GM19238 (cell line): ENCODE results near the gene KIF23.
"Not testable (repeated sequence)": the region's sequence is repeated elsewhere in the genome, so short reads cannot be mapped to it uniquely, and the experiment has no call there.

Source experiments
- DNase-seq: peaks from one replicate; pipeline ENCODE4 v3.0.0; 2011; ENCODE audit warnings: low spot score; ENCODE audit not compliant: insufficient read length

Gene KIF23

DNA sequence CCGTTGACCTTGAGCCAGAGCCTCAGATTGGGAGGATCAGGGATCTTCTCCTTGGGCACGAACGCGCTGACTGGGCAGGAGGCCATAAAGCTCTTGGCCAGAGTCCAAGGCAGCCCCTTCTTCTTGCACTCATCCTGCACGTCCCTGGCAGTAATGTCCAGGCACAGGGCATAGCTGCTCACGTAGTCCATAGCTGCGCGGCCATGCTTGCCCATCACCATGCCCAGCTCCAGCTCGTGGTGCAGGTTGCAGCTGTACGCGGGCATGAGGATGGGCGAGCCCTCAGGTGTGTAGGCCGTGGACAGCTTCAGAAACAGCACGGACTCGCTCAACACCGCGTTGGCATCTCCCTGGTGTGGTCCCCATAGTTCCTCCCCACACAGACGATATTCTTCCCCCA is 20.5 kb downstream of the KIF23 start:
- no peak for DNase-seq

GRCh38 chr15:69435985-69436384 is 21.8 kb downstream of the KIF23 start:
- DNase-seq, result no peak

GRCh38 chr15:69436951-69437350 is 22.8 kb downstream of the KIF23 start:
- no peak for DNase-seq

GRCh38 chr15:69439623-69440022 is 25.5 kb downstream of the KIF23 start:
- DNase-seq, result no peak

DNA sequence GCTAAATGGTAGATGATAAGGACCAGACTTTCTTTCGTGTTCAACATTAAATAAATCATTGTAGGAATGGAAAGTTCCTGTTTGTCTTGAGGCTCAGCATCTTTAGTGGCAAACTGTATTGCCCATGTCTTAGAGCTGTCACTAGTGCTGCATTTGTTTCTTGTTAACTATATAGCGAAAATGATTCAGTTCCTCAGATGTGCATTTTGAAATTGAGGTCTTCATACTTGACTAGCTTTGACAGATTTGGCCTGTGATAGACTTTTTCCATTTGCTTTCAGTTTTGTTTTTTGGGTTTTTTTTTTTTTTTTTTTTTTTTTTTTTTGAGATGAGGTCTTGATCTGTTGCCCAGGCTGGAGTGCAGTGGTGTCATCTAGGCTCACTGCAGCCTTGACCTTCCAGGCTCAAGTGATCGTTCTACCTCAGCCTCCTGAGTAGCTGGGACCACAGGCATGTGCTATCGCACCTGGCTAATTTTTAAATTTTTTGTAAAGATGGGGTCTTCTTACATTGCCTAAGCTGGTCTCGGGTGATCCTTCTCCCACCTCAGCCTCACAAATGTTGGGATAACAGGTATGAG is 29.0 kb downstream of the KIF23 start:
- no peak for DNase-seq

DNA sequence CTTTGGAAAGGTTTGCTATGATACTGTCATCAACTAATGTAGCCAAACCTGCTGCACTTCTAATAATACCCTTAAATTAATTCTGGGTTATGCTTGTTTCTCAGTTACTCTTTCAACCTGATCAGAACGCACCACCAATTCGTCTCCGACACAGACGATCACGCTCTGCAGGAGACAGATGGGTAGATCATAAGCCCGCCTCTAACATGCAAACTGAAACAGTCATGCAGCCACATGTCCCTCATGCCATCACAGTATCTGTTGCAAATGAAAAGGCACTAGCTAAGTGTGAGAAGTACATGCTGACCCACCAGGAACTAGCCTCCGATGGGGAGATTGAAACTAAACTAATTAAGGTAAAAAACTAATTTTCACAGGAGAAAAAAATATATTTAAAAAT is 30.5 kb downstream of the KIF23 start:
- DNase-seq, result no peak

DNA sequence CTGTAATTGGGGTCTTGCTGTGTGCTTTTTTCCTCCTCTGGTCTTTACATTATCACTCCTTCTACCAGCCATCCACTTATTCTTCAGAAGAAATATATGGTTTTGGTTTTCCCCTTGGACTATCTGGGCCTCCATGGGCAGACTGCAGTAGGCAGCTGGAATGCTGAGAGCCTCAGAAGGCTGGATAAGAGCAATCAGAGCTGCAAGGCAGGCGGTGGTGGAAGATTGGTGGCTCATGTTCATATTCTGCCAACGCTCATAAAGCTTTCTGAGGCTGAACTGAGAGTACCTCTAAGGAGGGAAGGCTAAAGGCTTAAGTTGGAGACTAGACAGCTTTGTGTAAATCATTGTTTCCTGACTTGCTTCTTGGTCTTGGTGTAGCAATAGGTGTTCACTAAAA is 32.8 kb downstream of the KIF23 start:
- no peak for DNase-seq

DNA sequence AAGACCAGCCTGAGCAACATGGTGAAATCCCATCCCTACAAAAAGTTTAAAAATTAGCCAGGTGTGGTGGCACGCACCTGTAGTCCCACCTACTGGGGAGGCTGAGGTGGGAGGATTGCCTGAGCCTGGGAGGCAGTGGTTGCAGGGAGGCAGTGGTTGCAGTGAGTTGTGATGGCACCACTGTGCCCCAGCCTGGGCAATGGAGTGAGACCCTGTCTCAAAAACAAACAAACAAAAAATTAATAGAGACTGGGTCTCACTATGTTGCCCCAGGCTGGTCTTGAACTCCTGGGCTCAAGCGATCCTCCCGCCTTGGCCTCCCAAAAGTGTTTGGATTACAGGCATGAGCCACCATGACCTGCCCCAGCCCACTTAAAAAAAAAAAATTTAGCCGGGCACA is 36.1 kb downstream of the KIF23 start:
- not testable (repeated sequence) for DNase-seq

GRCh38 chr15:69450968-69451695 is 37.0 kb downstream of the KIF23 start:
- no peak for DNase-seq

DNA sequence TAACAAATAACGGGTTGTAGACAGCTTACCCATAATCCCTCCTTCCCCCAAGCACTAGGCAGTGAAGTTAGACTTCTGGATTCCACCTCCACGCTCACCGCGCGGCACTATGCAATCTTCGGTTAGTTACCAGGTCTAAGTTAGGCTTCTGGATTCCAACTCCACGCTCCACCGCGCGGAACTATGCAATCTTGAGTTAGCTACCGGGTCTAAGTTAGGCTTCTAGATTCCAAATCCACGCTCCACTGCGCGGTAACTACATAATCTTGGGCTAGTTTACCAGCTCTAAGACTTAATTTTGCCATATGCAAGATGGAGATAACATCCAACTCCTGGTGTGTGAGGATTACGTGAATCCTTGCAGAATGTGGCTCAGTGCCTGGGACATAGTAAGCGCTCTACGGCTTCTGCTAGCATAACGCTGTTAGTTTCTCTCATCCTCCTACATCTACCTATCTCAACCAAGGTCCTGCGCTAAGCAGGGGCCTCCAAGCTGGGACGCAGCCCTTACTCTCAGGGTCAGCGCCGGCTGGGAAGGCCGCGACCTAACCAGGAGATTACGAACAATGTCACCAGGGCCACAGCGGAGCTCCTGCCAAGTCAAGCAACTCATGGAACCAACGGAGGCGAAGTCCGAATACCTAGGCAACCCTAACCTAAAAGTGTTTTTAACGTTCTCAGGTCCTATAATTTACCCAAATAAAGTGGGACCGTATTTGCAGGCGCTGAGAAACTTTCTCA is 38.0 kb downstream of the KIF23 start:
- no peak for DNase-seq

- DNase-seq, result peak; percentile 80
Observed at GRCh38 chr15:69452692-69453521, 38.8 kb downstream of the KIF23 start, which contains the start of gene RPLP1. TSS of gene RPLP1 (plus strand) at chr15:69452818. CDS start at chr15:69452949, 131 bp downstream.

GRCh38 chr15:69454953-69455352 is 40.8 kb downstream of the KIF23 start:
- no peak for DNase-seq

DNA sequence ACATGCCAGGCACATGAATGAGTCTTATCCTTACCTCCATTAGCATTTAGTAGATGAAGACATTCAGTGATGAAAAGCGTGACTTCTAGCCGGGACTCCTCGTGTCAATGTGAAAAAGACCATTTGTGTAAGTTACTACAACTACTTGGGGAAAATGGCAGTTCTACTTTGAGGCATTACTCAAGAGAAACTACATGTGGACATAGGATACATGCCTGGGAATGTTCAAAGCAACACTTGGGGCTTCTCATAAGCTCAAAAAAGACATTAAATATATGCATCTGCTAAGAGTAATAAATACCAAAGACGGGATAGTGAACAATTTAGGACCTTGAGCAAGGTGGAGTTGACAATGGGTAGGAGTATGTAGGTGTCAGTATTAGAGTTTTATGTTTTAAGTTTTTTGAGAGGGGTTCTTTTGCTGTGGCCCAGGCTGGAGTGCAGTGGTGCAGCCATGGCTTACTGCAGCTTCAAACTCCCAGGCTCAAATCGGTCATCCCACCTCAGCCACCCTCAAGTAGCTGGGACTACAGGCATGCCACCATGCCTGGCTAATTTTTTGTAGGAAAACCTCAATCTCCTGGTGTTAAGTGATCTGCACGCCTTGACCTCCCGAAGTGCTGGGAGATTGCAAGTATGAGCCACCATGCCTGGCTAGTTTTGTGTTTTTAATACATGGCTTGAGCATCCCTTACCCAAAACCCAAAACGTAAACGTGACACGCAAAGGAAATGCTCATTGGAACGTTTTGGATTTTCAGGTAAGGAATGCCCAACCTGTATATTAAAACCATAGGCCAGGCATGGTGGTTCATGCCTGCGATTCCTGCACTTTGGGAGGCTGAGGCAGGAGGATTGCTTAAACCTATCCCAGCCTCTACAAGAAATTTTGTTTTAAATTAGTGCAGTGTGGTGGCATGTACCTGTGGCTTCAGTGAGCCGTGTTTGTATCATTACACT is 42.3 kb downstream of the KIF23 start:
- no peak for DNase-seq

DNA sequence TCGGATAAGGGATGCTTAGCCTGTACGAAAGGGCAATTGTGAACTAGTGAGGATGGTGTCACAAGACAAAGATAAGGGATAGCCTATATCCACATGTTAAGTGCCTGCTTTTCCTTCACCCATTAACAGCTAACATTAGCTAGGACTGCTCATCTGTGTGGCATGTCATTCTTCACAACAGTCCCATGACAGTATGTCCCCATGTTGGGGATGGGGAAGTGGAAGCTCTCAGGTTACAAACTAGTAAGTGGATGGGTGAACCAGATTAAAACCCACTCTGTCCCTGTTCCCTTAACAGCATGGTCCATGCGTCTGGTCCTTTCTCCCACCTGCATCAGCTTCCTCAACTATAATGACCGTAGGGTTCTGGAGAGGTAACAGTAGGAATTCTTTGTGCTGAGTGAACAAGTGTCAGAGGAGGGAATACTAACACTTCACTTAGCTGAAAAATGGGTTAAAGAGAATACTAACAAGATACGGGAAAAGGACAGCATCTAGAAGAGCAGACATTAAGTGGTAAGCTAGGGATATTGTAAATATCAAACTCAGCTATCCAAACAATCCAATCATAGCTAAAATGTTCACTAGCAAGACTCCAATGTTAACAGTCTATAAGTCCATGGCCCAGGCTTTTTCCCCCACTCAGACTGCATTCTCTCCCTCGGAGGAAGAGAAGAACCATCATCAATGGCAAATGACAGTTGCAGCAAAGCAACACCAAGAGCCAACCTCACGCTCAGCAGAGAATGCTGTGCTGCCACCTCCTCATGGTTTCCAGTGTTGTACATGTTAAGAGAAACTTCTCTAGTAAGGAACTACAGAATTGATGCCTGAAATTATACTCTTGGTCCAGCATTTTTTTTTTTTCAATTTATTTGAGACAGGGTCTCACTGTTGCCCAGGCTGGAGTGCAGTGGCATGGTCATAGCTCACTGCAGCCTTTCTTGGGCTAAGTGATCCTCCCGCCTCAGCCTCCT is 43.4 kb downstream of the KIF23 start:
- no peak for DNase-seq

DNA sequence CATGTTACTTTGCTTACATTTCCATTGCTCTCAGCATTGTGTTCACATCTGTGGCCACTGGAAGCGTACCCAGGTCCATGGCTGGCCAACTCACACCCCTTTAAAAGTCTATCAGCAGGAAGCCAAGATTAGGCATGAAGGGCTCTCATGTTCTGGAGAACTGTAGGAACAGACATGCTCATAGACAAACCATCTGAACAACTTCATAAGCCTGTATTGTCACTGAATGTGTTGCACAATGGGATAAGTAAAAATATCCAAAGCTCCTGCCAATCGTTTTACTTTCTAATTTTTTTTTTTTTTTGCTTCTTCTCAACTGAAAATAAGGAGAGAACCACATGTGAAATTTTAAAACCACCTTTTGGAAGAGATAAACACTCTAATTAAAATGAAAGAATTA is 44.9 kb downstream of the KIF23 start:
- DNase-seq, result no peak

- DNase-seq, result no peak
Observed at GRCh38 chr15:69460481-69460880, 46.3 kb downstream of the KIF23 start.

DNA sequence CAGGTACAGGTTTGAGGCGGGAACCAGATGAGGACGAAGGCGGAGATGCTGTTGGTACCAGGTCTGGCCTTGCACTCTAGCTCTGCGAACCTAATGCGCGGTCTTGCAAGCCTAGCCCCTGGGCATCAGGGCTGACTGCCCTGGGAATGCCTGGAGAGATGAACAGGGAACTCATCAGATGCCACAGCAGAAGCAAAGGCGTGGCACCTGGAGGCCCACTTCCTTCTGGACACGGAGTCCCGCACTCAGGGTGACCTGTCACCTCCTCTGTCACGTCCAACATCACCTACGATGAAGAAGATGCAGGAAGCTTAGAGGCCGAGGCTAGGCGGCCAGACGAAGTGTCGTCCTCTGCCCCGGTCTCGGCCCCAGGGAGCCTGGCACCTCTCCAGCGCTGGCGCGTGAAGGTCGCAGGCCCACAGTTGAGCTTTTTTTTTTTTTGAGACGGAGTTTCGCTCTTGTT is 47.9 kb downstream of the KIF23 start:
- DNase-seq, result no peak

DNA sequence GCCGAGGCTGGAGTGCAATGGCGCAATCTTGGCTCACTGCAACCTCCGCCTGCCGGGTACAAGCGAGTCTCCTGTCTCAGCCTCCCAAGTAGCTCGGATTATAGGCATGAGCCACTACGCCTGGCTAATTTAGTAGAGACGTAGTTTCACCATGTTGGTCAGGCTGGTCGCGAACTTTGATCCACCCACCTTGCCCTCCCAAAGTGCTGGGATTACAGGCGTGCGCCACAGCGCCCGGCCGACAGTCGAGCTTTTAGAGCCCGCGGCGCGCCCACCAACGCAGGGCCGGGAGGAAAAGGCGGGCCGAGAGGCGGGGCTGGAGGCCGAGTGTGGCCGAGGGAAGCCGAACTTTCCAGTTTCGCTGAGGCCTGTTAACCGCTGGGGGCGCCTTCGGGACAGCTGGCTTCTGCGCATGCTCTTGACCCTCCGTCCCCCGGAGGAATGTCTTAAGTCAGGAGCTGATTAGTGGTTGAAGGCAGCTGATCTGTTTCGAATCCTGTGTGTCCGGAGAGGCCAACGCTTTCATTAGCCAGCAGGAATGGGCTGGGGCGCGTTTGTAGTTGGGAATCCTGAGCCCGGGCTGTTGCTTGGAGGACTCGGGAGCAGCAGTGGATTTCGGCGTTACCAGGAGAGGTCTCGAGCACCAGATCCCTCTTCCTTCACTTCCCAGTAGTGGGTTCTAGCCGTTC is 48.5 kb downstream of the KIF23 start:
- peak; percentile 91 for DNase-seq
